ENCODE results near the gene SAFB2.

The SAFB2 gene

GRCh38 chr19:5621945-5622464 lies 571 bp downstream of the SAFB2 start:
- no peak for DNase-seq (ENCODE audit: low spot score)

GRCh38 chr19:5621311-5621944 lies 1.1 kb downstream of the SAFB2 start:
- in situ Hi-C loops (cut with MboI; ENCODE audit: low sequenced_read_pairs, unreplicated experiment), result no loop called here
- no peak for DNase-seq (ENCODE audit: low spot score)
- TF ChIP-seq, protein P1, sequence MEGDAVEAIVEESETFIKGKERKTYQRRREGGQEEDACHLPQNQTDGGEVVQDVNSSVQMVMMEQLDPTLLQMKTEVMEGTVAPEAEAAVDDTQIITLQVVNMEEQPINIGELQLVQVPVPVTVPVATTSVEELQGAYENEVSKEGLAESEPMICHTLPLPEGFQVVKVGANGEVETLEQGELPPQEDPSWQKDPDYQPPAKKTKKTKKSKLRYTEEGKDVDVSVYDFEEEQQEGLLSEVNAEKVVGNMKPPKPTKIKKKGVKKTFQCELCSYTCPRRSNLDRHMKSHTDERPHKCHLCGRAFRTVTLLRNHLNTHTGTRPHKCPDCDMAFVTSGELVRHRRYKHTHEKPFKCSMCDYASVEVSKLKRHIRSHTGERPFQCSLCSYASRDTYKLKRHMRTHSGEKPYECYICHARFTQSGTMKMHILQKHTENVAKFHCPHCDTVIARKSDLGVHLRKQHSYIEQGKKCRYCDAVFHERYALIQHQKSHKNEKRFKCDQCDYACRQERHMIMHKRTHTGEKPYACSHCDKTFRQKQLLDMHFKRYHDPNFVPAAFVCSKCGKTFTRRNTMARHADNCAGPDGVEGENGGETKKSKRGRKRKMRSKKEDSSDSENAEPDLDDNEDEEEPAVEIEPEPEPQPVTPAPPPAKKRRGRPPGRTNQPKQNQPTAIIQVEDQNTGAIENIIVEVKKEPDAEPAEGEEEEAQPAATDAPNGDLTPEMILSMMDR (IDR thresholded peaks at IDR 0.05; ENCODE audit: borderline replicate concordance, control extremely low read depth, extremely low read depth, insufficient read depth, missing control alignments), result no peak

More at GRCh38 chr19:5621945-5622464, 571 bp downstream of the SAFB2 start:
- in situ Hi-C loops (cut with MboI; ENCODE audit: low sequenced_read_pairs, unreplicated experiment), result no loop called here
- TF ChIP-seq, protein P1 (IDR thresholded peaks at IDR 0.05; ENCODE audit: borderline replicate concordance, control extremely low read depth, extremely low read depth, insufficient read depth, missing control alignments), result no peak

DNA sequence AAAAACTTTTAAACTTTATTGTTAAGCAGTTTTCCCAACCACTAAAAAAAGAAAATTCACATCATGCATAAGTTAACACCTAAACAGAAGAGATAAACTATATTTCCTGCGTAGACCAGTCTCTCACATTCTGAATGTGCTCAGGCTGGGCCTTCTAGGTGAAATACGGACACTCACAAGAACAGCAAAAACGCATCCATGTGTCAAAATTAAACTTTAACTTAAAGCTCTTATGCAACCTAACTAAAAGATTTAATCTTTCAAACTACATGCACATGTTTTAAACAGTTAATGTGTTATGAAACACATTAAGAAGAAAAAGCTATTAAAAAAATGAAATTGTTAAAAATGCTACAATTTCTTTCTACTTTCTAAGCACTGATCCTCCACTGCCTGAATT lies 2.6 kb downstream of the SAFB2 start:
- in situ Hi-C loops (cut with MboI; ENCODE audit: low sequenced_read_pairs, unreplicated experiment), result no loop called here
- TF ChIP-seq, protein P1 (IDR thresholded peaks at IDR 0.05; ENCODE audit: borderline replicate concordance, control extremely low read depth, extremely low read depth, insufficient read depth, missing control alignments), result no peak

GRCh38 chr19:5618591-5618990 lies 4.0 kb downstream of the SAFB2 start:
- DNase-seq (ENCODE audit: low spot score), result no peak
- in situ Hi-C loops (cut with MboI; ENCODE audit: low sequenced_read_pairs, unreplicated experiment), result no loop called here
- TF ChIP-seq, protein P1 (IDR thresholded peaks at IDR 0.05; ENCODE audit: borderline replicate concordance, control extremely low read depth, extremely low read depth, insufficient read depth, missing control alignments), result no peak

More for the DNA sequence above, 2.6 kb downstream of the SAFB2 start:
- no peak for DNase-seq (ENCODE audit: low spot score)

GRCh38 chr19:5617080-5617479 lies 5.5 kb downstream of the SAFB2 start:
- TF ChIP-seq, protein P1 (IDR thresholded peaks at IDR 0.05; ENCODE audit: borderline replicate concordance, control extremely low read depth, extremely low read depth, insufficient read depth, missing control alignments), result no peak

GRCh38 chr19:5615756-5616327 lies 6.7 kb downstream of the SAFB2 start:
- TF ChIP-seq, protein P1 (IDR thresholded peaks at IDR 0.05; ENCODE audit: borderline replicate concordance, control extremely low read depth, extremely low read depth, insufficient read depth, missing control alignments), result no peak
- in situ Hi-C loops (cut with MboI; ENCODE audit: low sequenced_read_pairs, unreplicated experiment), result no loop called here
- DNase-seq (ENCODE audit: low spot score), result no peak

More at GRCh38 chr19:5617080-5617479, 5.5 kb downstream of the SAFB2 start:
- DNase-seq (ENCODE audit: low spot score), result no peak
- in situ Hi-C loops (cut with MboI; ENCODE audit: low sequenced_read_pairs, unreplicated experiment), result no loop called here
